Activated naive CD4-positive, alpha-beta T cell treated with anti-CD3 and anti-CD28 coated beads, Interleukin-2, amount 10 ng/mL, durations not matched to agents 7 days and 5 days (primary cell): ENCODE results near the gene REEP1.
A peak's percentile ranks its signal among the peaks of the same experiment; 100 is the strongest.
"Not testable (repeated sequence)": the region's sequence is repeated elsewhere in the genome, so short reads cannot be mapped to it uniquely, and the experiment has no call there.

Source experiments
- CTCF ChIA-PET: fragments of 350-600 bp; sonication (Branson Sonifier 250); formaldehyde crosslinking; loops from one replicate; lab custom pipeline; 2021; ENCODE audit warnings: antibody characterized with exemption; lab: Charles Lee
- DNase-seq: peaks from one replicate; pipeline ENCODE4 v3.0.0-alpha.2; 2020
- H3K27ac Mint-ChIP-seq: one replicate; pipeline ENCODE4 v1.8.0; 2021; ENCODE audit warnings: mild to moderate bottlenecking, moderate library complexity, mixed read lengths
- H3K27me3 Mint-ChIP-seq: one replicate; pipeline ENCODE4 v1.8.0; 2021; ENCODE audit warnings: mild to moderate bottlenecking, mixed read lengths
- H3K36me3 Mint-ChIP-seq: one replicate; pipeline ENCODE4 v1.8.0; 2021; ENCODE audit warnings: mixed read lengths
- H3K4me1 Mint-ChIP-seq: one replicate; pipeline ENCODE4 v1.8.0; 2021; ENCODE audit warnings: mixed read lengths
- H3K4me3 Mint-ChIP-seq: one replicate; pipeline ENCODE4 v1.8.0; 2021; ENCODE audit warnings: mild to moderate bottlenecking, moderate library complexity, mixed read lengths
- H3K9me3 Mint-ChIP-seq: one replicate; pipeline ENCODE4 v1.8.0; 2021; ENCODE audit warnings: mixed read lengths

REEP1 gene

GRCh38 chr2:86201671-86202335, 135.6 kb downstream of the REEP1 start:
- no peaks in the 10 kb centered on the region for H3K27me3 Mint-ChIP-seq
- CTCF ChIA-PET = interaction anchor here (1.5 kb wide), 1 partner anchor 19 kb away, joined by 4 read pairs; no protein-coding TSS in a partner anchor
- peaks cover 47% of the 10 kb centered on the region for H3K4me1 Mint-ChIP-seq
- no peak overlapping the region for H3K27ac Mint-ChIP-seq
- no peaks in the 10 kb centered on the region for H3K9me3 Mint-ChIP-seq
- peaks cover 13% of the 10 kb centered on the region for H3K36me3 Mint-ChIP-seq
- DNase-seq = no peak
- peak overlapping the region; percentile 36 for H3K4me3 Mint-ChIP-seq

GRCh38 chr2:86200564-86200963, 136.9 kb downstream of the REEP1 start:
- DNase-seq, H3K27me3 Mint-ChIP-seq, H3K9me3 Mint-ChIP-seq, CTCF ChIA-PET, H3K36me3 Mint-ChIP-seq: not testable (repeated sequence)
- Mint-ChIP-seq H3K4me3 (peak overlapping the region; percentile 91), H3K4me1 (peaks cover 56% of the 10 kb centered on the region), H3K27ac (peak overlapping the region; percentile 46)

GRCh38 chr2:86199834-86200177, 137.6 kb downstream of the REEP1 start:
- peak overlapping the region; percentile 91 for H3K4me3 Mint-ChIP-seq
- CTCF ChIA-PET = no interaction called here
- H3K4me1 Mint-ChIP-seq = peaks cover 58% of the 10 kb centered on the region
- DNase-seq = no peak
- no peaks in the 10 kb centered on the region for H3K9me3 Mint-ChIP-seq
- no peaks in the 10 kb centered on the region for H3K27me3 Mint-ChIP-seq
- H3K27ac Mint-ChIP-seq = peak overlapping the region; percentile 89
- H3K36me3 Mint-ChIP-seq = peaks cover 9% of the 10 kb centered on the region

- Mint-ChIP-seq H3K9me3 (no peaks in the 10 kb centered on the region), H3K27me3 (no peaks in the 10 kb centered on the region), H3K4me1 (peaks cover 62% of the 10 kb centered on the region), H3K36me3 (peaks cover 19% of the 10 kb centered on the region), H3K27ac (peak overlapping the region; percentile 94), H3K4me3 (peak overlapping the region; percentile 96)
- CTCF ChIA-PET = interaction anchor here (0.6 kb wide), 1 partner anchor 12 kb away, joined by 3 read pairs; no protein-coding TSS in a partner anchor
- DNase-seq = no peak
Measured at GRCh38 chr2:86195808-86196387, 141.5 kb downstream of the REEP1 start.

- peak; percentile 96 for DNase-seq
- Mint-ChIP-seq H3K36me3 (peaks cover 25% of the 10 kb centered on the region), H3K27me3 (no peaks in the 10 kb centered on the region), H3K9me3 (no peaks in the 10 kb centered on the region), H3K27ac (peak within 1 kb of the TSS; percentile 94), H3K4me1 (peaks cover 63% of the 10 kb centered on the region), H3K4me3 (peak within 1 kb of the TSS; percentile 96)
- CTCF ChIA-PET = interaction anchor here (1.8 kb wide), 1 partner anchor 10 kb away, joined by 3 read pairs; no protein-coding TSS in a partner anchor
Measured at GRCh38 chr2:86195055-86195807, 142.2 kb downstream of the REEP1 start, which contains the start of gene IMMT. Gene IMMT (minus strand): TSS chr2:86195462. CDS start chr2:86195382, 80 bp downstream.

GRCh38 chr2:86194751-86195054, 142.7 kb downstream of the REEP1 start:
- Mint-ChIP-seq H3K27ac (peak overlapping the region; percentile 94), H3K4me3 (peak overlapping the region; percentile 96), H3K4me1 (peaks cover 67% of the 10 kb centered on the region), H3K9me3 (no peaks in the 10 kb centered on the region), H3K36me3 (peaks cover 30% of the 10 kb centered on the region), H3K27me3 (no peaks in the 10 kb centered on the region)
- CTCF ChIA-PET = interaction anchor here (1.8 kb wide), 1 partner anchor 9 kb away, joined by 3 read pairs; no protein-coding TSS in a partner anchor
- no peak for DNase-seq

- H3K9me3 Mint-ChIP-seq = no peaks in the 10 kb centered on the region
- H3K27me3 Mint-ChIP-seq = no peaks in the 10 kb centered on the region
- H3K4me1 Mint-ChIP-seq = peaks cover 69% of the 10 kb centered on the region
- peak overlapping the region; percentile 96 for H3K4me3 Mint-ChIP-seq
- peak; percentile 27 for DNase-seq
- peak overlapping the region; percentile 94 for H3K27ac Mint-ChIP-seq
- peaks cover 33% of the 10 kb centered on the region for H3K36me3 Mint-ChIP-seq
- CTCF ChIA-PET = interaction anchor here (1.8 kb wide), 1 partner anchor 8 kb away, joined by 3 read pairs; no protein-coding TSS in a partner anchor
Measured at GRCh38 chr2:86193901-86194567, 143.4 kb downstream of the REEP1 start.

- H3K27ac Mint-ChIP-seq = peak overlapping the region; percentile 15
- CTCF ChIA-PET = interaction anchor here (1.2 kb wide), 1 partner anchor 31 kb away, joined by 3 read pairs; no protein-coding TSS in a partner anchor
- no peaks in the 10 kb centered on the region for H3K9me3 Mint-ChIP-seq
- H3K36me3 Mint-ChIP-seq = peaks cover 54% of the 10 kb centered on the region
- H3K4me3 Mint-ChIP-seq = no peak overlapping the region
- peaks cover 87% of the 10 kb centered on the region for H3K4me1 Mint-ChIP-seq
- no peak for DNase-seq
- no peaks in the 10 kb centered on the region for H3K27me3 Mint-ChIP-seq
Measured at GRCh38 chr2:86189782-86190416, 147.5 kb downstream of the REEP1 start.

- Mint-ChIP-seq H3K9me3 (no peaks in the 10 kb centered on the region), H3K4me1 (peaks cover 85% of the 10 kb centered on the region), H3K4me3 (peak overlapping the region; percentile 42), H3K36me3 (peaks cover 43% of the 10 kb centered on the region), H3K27me3 (no peaks in the 10 kb centered on the region), H3K27ac (peak overlapping the region; percentile 94)
- DNase-seq = no peak
- CTCF ChIA-PET = interaction anchor here (0.6 kb wide), 1 partner anchor 11 kb away, joined by 4 read pairs; no protein-coding TSS in a partner anchor
Measured at GRCh38 chr2:86186431-86186830, 151.0 kb downstream of the REEP1 start.

GRCh38 chr2:86185517-86186212, 151.8 kb downstream of the REEP1 start:
- CTCF ChIA-PET = interaction anchor here (0.5 to 0.6 kb wide), 2 partner anchors 9 to 63 kb away, joined by 3 to 4 read pairs; partner anchors contain the start of gene IMMT

GRCh38 chr2:86176597-86176996, 160.8 kb downstream of the REEP1 start:
- H3K9me3 Mint-ChIP-seq = no peaks in the 10 kb centered on the region
- H3K27me3 Mint-ChIP-seq = no peaks in the 10 kb centered on the region
- no peak for DNase-seq
- H3K27ac Mint-ChIP-seq = peak overlapping the region; percentile 9
- no peak overlapping the region for H3K4me3 Mint-ChIP-seq
- H3K36me3 Mint-ChIP-seq = peaks cover 53% of the 10 kb centered on the region
- H3K4me1 Mint-ChIP-seq = peaks cover 20% of the 10 kb centered on the region
- CTCF ChIA-PET = no interaction called here

More at GRCh38 chr2:86185517-86186212, 151.8 kb downstream of the REEP1 start:
- peaks cover 80% of the 10 kb centered on the region for H3K4me1 Mint-ChIP-seq
- H3K27ac Mint-ChIP-seq = peak overlapping the region; percentile 94
- no peak for DNase-seq
- no peaks in the 10 kb centered on the region for H3K9me3 Mint-ChIP-seq
- H3K4me3 Mint-ChIP-seq = peak overlapping the region; percentile 42
- H3K36me3 Mint-ChIP-seq = peaks cover 40% of the 10 kb centered on the region
- H3K27me3 Mint-ChIP-seq = no peaks in the 10 kb centered on the region

- CTCF ChIA-PET = interaction anchor here (0.6 kb wide), 1 partner anchor 11 kb away, joined by 4 read pairs; no protein-coding TSS in a partner anchor
- no peak for DNase-seq
- peaks cover 55% of the 10 kb centered on the region for H3K36me3 Mint-ChIP-seq
- no peak overlapping the region for H3K4me3 Mint-ChIP-seq
- H3K27me3 Mint-ChIP-seq = no peaks in the 10 kb centered on the region
- no peaks in the 10 kb centered on the region for H3K9me3 Mint-ChIP-seq
- H3K4me1 Mint-ChIP-seq = peaks cover 17% of the 10 kb centered on the region
- no peak overlapping the region for H3K27ac Mint-ChIP-seq
Measured at GRCh38 chr2:86175828-86176227, 161.6 kb downstream of the REEP1 start.

GRCh38 chr2:86174445-86174844, 163.0 kb downstream of the REEP1 start:
- peak overlapping the region; percentile 31 for H3K27ac Mint-ChIP-seq

More at GRCh38 chr2:86174445-86174844, 163.0 kb downstream of the REEP1 start:
- H3K4me3 Mint-ChIP-seq = no peak overlapping the region
- peaks cover 17% of the 10 kb centered on the region for H3K4me1 Mint-ChIP-seq
- no peaks in the 10 kb centered on the region for H3K27me3 Mint-ChIP-seq
- DNase-seq = no peak
- H3K36me3 Mint-ChIP-seq = peaks cover 59% of the 10 kb centered on the region
- no peaks in the 10 kb centered on the region for H3K9me3 Mint-ChIP-seq
- CTCF ChIA-PET = no interaction called here
